Mesendoderm (in vitro differentiated cells): ENCODE results near the gene FNDC3B.

ENCODE experiments used
- DNase-seq: peaks from one replicate; pipeline ENCODE4 v3.0.0; 2013
- H2AK5ac ChIP-seq: 2 replicates; pipeline ENCODE4 v1.6.1; 2013; ENCODE audit warnings: low read length, inconsistent platforms
- H2BK120ac ChIP-seq: 2 replicates; pipeline ENCODE4 v1.6.1; 2013; ENCODE audit warnings: low read depth, mild to moderate bottlenecking, low read length, moderate library complexity, mixed read lengths
- H2BK15ac ChIP-seq: replicated peaks from 2 replicates; pipeline ENCODE4 v1.6.1; 2013; ENCODE audit warnings: low read depth, mild to moderate bottlenecking, moderate library complexity
- H2BK5ac ChIP-seq: 2 replicates; pipeline ENCODE4 v1.6.1; 2013; ENCODE audit warnings: low read length, inconsistent platforms
- H3K18ac ChIP-seq: 2 replicates; pipeline ENCODE4 v1.6.1; 2013; ENCODE audit warnings: mild to moderate bottlenecking, low read length, mixed read lengths
- H3K23ac ChIP-seq: one replicate; pipeline ENCODE4 v1.6.1; 2013; ENCODE audit warnings: low read length
- H3K27ac ChIP-seq: 2 replicates; pipeline ENCODE4 v1.5.1; 2013; ENCODE audit warnings: low read depth, mild to moderate bottlenecking, inconsistent platforms, low read length, moderate library complexity
- H3K27me3 ChIP-seq: 2 replicates; pipeline ENCODE4 v1.6.1; 2013; ENCODE audit warnings: low read length, control low read depth, mild to moderate bottlenecking, inconsistent platforms; ENCODE audit not compliant: insufficient read depth, poor library complexity
- H3K36me3 ChIP-seq: 2 replicates; pipeline ENCODE4 v1.6.1; 2013; ENCODE audit warnings: low read length, inconsistent platforms; ENCODE audit not compliant: control insufficient read depth, insufficient read depth
- H3K4ac ChIP-seq: one replicate; pipeline ENCODE4 v1.6.1; 2013; ENCODE audit warnings: low read depth, mild to moderate bottlenecking, low read length, moderate library complexity
- H3K4me1 ChIP-seq: 2 replicates; pipeline ENCODE4 v1.6.1; 2013; ENCODE audit warnings: low read depth, low read length, inconsistent platforms; ENCODE audit not compliant: control insufficient read depth
- H3K4me2 ChIP-seq: 2 replicates; pipeline ENCODE4 v1.6.1; 2013; ENCODE audit warnings: low read length
- H3K4me3 ChIP-seq: 2 replicates; pipeline ENCODE4 v1.5.1; 2013; ENCODE audit warnings: mild to moderate bottlenecking, low read length
- H3K56ac ChIP-seq: one replicate; pipeline ENCODE4 v1.6.1; 2013; ENCODE audit warnings: low read length
- H3K79me1 ChIP-seq: 2 replicates; pipeline ENCODE4 v1.6.1; 2013; ENCODE audit warnings: low read length, inconsistent platforms
- H3K79me2 ChIP-seq: 2 replicates; pipeline ENCODE4 v1.6.1; 2013; ENCODE audit warnings: mild to moderate bottlenecking, low read length; ENCODE audit not compliant: control insufficient read depth, insufficient read depth
- H3K9ac ChIP-seq: 2 replicates; pipeline ENCODE4 v1.6.1; 2013; ENCODE audit warnings: low read length, inconsistent platforms
- H4K5ac ChIP-seq: one replicate; pipeline ENCODE4 v1.6.1; 2013; ENCODE audit warnings: low read length
- H4K8ac ChIP-seq: one replicate; pipeline ENCODE4 v1.6.1; 2013; ENCODE audit warnings: low read depth, mild to moderate bottlenecking, control low read depth, low read length, moderate library complexity
- WGBS: extraction: QIAGEN DNeasy Blood & Tissue Kit; methylation state at CpG from one replicate; pipeline ENCODE4 v1.1.7; 2013; ENCODE audit warnings: low lambda C conversion rate, missing lambda C conversion rate; ENCODE audit not compliant: insufficient coverage; ENCODE audit errors: extremely low coverage; 5-methylcytosine and 5-hydroxymethylcytosine counted together

The FNDC3B gene

DNA sequence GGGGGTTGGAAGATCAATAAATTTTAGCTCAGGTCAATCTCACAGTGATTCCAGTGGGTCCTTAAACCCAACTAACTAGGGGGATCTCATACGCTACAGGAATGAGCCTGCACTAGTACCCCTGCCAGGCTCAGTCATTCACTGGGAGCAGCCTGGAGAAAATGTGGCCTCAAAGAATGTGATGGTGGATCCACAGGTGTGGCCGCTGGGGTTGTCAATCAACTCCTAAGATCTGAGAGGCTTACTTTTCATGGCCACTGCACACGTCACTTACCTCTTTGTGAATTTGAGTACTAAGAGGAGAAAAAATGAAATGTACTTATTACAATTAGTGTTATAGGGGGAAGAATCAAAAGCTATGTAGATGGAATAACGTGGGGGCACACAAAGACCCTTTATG, 17.5 kb upstream of the FNDC3B start:
- H3K27ac ChIP-seq = no peak overlapping the region
- H2BK120ac ChIP-seq = no peak overlapping the region
- no peak overlapping the region for H3K56ac ChIP-seq
- no peak overlapping the region for H2BK15ac ChIP-seq
- H3K18ac ChIP-seq = no peak overlapping the region
- H3K23ac ChIP-seq = no peak overlapping the region
- no peak overlapping the region for H2AK5ac ChIP-seq
- no peaks in the 10 kb centered on the region for H3K79me2 ChIP-seq
- H3K79me1 ChIP-seq = no peaks in the 10 kb centered on the region
- no peak overlapping the region for H4K5ac ChIP-seq
- H2BK5ac ChIP-seq = no peak overlapping the region
- no CpG with 5 or more reads among the region's 4 CpGs for WGBS
- H4K8ac ChIP-seq = no peak overlapping the region
- no peak for DNase-seq
- no peak overlapping the region for H3K4me3 ChIP-seq
- no peaks in the 10 kb centered on the region for H3K36me3 ChIP-seq
- H3K4me1 ChIP-seq = no peaks in the 10 kb centered on the region
- no peak overlapping the region for H3K9ac ChIP-seq
- no peak overlapping the region for H3K4ac ChIP-seq
- no peaks in the 10 kb centered on the region for H3K27me3 ChIP-seq
- no peak overlapping the region for H3K4me2 ChIP-seq

DNA sequence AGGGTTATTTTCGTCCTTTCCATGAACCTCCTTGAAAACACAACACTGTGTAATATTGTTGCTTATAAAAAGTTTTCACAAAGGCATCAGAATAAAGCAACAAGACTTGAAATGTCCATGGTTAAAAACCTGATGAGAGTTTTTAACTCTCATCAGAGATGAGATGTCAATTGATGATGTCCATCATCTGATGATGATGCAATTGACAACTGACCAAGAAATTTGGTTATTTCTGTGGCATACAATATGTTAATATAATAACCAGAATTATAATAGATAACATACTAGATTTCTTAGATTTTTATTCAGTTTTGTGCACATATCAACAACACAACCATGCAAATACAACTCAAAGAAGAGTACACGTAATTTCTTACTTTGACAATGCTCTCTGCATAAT, 15.5 kb upstream of the FNDC3B start:
- Histone ChIP-seq H3K36me3 (no peaks in the 10 kb centered on the region), H3K4me2 (no peak overlapping the region), H3K9ac (no peak overlapping the region), H2BK120ac (no peak overlapping the region), H3K4me1 (no peaks in the 10 kb centered on the region), H3K4ac (no peak overlapping the region), H3K23ac (no peak overlapping the region), H3K27ac (no peak overlapping the region), H3K18ac (no peak overlapping the region), H3K79me2 (no peaks in the 10 kb centered on the region), H4K5ac (no peak overlapping the region), H3K4me3 (no peak overlapping the region), H3K56ac (no peak overlapping the region), H4K8ac (no peak overlapping the region), H2BK5ac (no peak overlapping the region), H3K79me1 (no peaks in the 10 kb centered on the region), H2AK5ac (no peak overlapping the region), H3K27me3 (no peaks in the 10 kb centered on the region), H2BK15ac (no peak overlapping the region)
- DNase-seq = no peak
- no CpG with 5 or more reads among the region's 2 CpGs for WGBS

DNA sequence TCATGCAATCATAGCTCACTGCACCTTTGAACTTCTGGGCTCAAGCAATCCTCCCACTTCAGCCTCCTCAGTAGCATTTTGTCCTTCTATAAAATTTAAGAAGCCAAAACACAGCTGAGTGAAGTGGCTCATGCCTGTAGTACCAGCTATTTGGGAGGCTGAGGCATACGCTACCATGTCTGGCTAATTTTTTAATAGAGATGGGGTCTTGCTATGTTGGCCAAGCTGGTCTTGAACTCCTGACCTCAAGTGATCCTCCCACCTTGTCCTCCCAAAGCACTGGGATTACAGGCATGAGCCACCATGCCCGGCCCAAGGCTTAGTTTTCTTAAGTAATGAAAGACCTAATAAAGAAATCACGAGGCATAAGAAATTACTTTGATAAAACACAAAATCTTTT, 14.7 kb upstream of the FNDC3B start:
- no peak overlapping the region for H3K56ac ChIP-seq
- H3K4ac ChIP-seq = no peak overlapping the region
- no peak overlapping the region for H3K23ac ChIP-seq
- no peak overlapping the region for H3K18ac ChIP-seq
- no peaks in the 10 kb centered on the region for H3K27me3 ChIP-seq
- H3K79me1 ChIP-seq = no peaks in the 10 kb centered on the region
- no peak overlapping the region for H3K9ac ChIP-seq
- DNase-seq = no peak
- no peaks in the 10 kb centered on the region for H3K79me2 ChIP-seq
- H2AK5ac ChIP-seq = no peak overlapping the region
- no peak overlapping the region for H4K8ac ChIP-seq
- H3K36me3 ChIP-seq = no peaks in the 10 kb centered on the region
- H3K4me1 ChIP-seq = no peaks in the 10 kb centered on the region
- H3K4me3 ChIP-seq = no peak overlapping the region
- H2BK120ac ChIP-seq = no peak overlapping the region
- no peak overlapping the region for H2BK15ac ChIP-seq
- no peak overlapping the region for H2BK5ac ChIP-seq
- no peak overlapping the region for H3K27ac ChIP-seq
- H3K4me2 ChIP-seq = no peak overlapping the region
- no peak overlapping the region for H4K5ac ChIP-seq
- WGBS = no CpG with 5 or more reads among the region's 3 CpGs

DNA sequence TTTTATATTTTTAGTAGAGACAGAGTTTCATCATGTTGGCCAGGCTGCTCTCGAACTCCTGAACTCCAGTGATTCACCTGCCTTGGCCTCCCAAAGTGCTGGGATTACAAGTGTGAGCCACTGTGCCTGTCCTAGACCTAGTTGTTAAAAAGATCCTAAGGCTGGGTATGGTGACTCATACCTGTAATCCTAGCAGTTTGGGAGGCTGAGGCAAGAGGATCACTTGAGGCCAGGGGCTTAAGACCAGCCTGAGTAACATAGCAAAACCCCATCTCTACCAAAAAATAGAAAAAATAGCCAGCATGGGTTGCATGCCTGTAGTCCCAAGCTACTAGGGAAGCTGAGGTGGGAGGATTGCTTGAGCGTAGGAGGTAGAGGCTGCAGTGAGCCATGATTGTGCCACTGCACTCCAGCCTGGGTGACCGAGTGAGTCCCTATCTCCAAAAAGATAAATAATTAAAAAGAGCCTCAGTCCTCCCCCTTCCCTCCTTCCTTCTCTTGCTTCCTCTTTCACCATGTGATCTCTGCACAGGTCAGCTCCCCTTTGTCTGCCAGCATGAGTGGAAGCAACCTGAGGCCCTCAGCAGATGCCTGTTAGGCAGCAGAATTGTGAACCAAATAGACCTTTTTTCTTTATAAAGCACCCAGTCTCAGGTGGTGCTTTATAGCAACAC, 9.8 kb upstream of the FNDC3B start:
- H3K27ac ChIP-seq = no peak overlapping the region
- no peak overlapping the region for H3K9ac ChIP-seq
- no peak overlapping the region for H3K56ac ChIP-seq
- no peak for DNase-seq
- no peaks in the 10 kb centered on the region for H3K4me1 ChIP-seq
- H3K79me2 ChIP-seq = no peaks in the 10 kb centered on the region
- WGBS = no CpG with 5 or more reads among the region's 3 CpGs
- H3K18ac ChIP-seq = no peak overlapping the region
- H3K23ac ChIP-seq = no peak overlapping the region
- no peak overlapping the region for H4K5ac ChIP-seq
- no peak overlapping the region for H2BK120ac ChIP-seq
- no peak overlapping the region for H2BK5ac ChIP-seq
- H3K79me1 ChIP-seq = no peaks in the 10 kb centered on the region
- no peak overlapping the region for H3K4me3 ChIP-seq
- H3K4me2 ChIP-seq = no peak overlapping the region
- H2AK5ac ChIP-seq = no peak overlapping the region
- no peak overlapping the region for H2BK15ac ChIP-seq
- no peaks in the 10 kb centered on the region for H3K36me3 ChIP-seq
- H4K8ac ChIP-seq = no peak overlapping the region
- no peaks in the 10 kb centered on the region for H3K27me3 ChIP-seq
- no peak overlapping the region for H3K4ac ChIP-seq

DNA sequence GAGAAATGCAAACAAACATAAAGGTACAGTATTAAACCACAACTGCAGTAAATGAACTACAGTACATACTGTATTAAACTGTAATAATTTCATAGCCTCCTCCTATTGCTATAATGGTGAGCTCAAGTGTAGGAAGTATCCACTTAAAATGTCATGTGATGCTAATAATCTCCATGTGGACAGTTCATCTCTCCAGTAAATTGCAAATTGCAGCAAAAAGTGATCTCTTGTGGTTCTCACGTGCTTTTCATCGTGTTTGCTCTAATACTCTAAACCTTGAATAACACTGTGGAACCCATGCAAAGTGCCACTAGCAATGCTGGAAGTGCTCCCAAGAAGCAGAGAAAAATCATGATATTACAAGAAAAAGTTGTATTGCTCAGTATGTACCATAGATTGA, 9.2 kb upstream of the FNDC3B start:
- Histone ChIP-seq H3K9ac (no peak overlapping the region), H3K4me2 (no peak overlapping the region), H2AK5ac (no peak overlapping the region), H4K8ac (no peak overlapping the region), H3K79me1 (no peaks in the 10 kb centered on the region), H3K4ac (no peak overlapping the region), H4K5ac (no peak overlapping the region), H3K27me3 (no peaks in the 10 kb centered on the region), H3K36me3 (no peaks in the 10 kb centered on the region), H2BK15ac (no peak overlapping the region), H3K4me1 (no peaks in the 10 kb centered on the region), H2BK120ac (no peak overlapping the region), H3K79me2 (no peaks in the 10 kb centered on the region), H3K23ac (no peak overlapping the region), H3K56ac (no peak overlapping the region), H3K4me3 (no peak overlapping the region), H2BK5ac (no peak overlapping the region), H3K27ac (no peak overlapping the region), H3K18ac (no peak overlapping the region)
- no CpG with 5 or more reads among the region's 2 CpGs for WGBS
- DNase-seq = no peak

DNA sequence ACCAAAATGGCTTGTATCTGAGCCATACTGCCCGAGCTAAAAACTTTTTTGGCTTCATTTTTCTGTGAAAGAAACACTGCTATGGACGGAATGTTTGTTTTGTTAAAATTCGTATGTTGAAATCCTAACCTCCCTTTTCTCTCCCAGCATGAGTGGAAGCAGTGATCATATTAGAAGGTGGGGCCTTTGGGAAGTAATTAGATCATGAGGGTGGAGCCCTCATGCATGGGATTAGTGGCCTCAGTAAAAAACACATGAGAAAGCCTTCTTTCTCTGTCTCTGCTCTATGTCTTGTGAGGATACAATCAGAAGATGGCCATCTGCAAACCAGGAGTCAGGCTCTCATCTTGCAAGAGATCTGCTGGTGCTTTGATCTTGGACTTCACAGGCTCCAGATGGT, 7.4 kb upstream of the FNDC3B start:
- no peak overlapping the region for H2BK5ac ChIP-seq
- no peak overlapping the region for H2BK120ac ChIP-seq
- H3K23ac ChIP-seq = no peak overlapping the region
- no peaks in the 10 kb centered on the region for H3K79me1 ChIP-seq
- no peak overlapping the region for H3K56ac ChIP-seq
- H3K4me2 ChIP-seq = no peak overlapping the region
- H4K8ac ChIP-seq = no peak overlapping the region
- H3K4me1 ChIP-seq = no peaks in the 10 kb centered on the region
- no peak overlapping the region for H2AK5ac ChIP-seq
- no peak for DNase-seq
- WGBS = no CpG with 5 or more reads among the region's 3 CpGs
- H3K36me3 ChIP-seq = no peaks in the 10 kb centered on the region
- H3K4ac ChIP-seq = no peak overlapping the region
- no peak overlapping the region for H3K27ac ChIP-seq
- H3K4me3 ChIP-seq = no peak overlapping the region
- H3K79me2 ChIP-seq = no peaks in the 10 kb centered on the region
- no peak overlapping the region for H3K9ac ChIP-seq
- no peak overlapping the region for H2BK15ac ChIP-seq
- H4K5ac ChIP-seq = no peak overlapping the region
- no peak overlapping the region for H3K18ac ChIP-seq
- H3K27me3 ChIP-seq = no peaks in the 10 kb centered on the region
